HT1080 (cell line): Measurements from ENCODE around the gene KIF26B. TPM values are rescaled to one million over a fixed set of nuclear protein-coding genes. Genes with fewer than 3 reads are reported as not detected.
"Not testable (repeated sequence)": the region's sequence is repeated elsewhere in the genome, so short reads cannot be mapped to it uniquely, and the experiment has no call there.

ENCODE experiments used
- DNase-seq: peaks from one replicate; pipeline ENCODE4 v3.0.0-alpha.2; 2015; ENCODE audit warnings: low read depth
- total RNA-seq: library from RNA; depleted of rRNA; stranded (reverse); fragments of >200 nt; shearing (Covaris generic); gene quantifications from 2 replicates; pipeline ENCODE4 v1.2.3, GENCODE V29; 2014

The KIF26B gene
- total RNA-seq, 1 experiment from 2014 or later: 0.90 TPM

DNA sequence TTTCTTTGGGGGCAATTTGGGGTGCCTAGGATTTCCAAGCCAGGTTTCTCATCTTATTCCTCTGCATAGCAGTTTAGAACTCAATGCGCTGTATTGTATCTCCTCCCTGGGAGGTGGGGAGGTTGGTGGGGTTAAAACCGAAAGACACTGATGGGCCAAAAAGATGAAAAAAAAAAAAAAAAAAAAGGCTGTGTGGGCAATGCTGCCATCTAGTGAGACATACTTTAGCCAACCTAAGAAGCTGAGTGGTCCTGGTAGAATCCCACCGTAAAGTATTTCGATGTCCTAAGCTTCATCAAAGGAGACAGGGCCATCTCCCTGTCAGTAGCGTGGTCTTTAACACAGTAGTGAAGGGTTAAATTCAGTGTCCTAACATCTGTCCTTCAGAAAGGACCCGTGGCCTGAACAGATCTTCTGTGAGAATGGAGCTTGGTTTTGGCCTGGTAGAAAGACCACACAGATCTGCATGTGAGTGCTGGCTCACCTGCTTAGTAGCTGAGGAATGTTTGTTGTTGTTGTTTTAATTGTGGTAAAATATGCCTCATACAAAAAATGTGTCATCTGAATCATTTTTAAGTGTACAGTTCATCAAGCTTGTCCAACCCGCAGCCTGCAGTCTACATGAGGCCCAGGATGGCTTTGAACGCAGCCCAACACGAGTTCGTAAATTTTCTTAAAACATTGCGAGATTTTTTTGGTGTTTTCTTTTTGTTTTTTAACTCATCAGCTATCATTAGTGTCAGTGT lies 226.2 kb downstream of the KIF26B start:
- no peak for DNase-seq

- no peak for DNase-seq
Measured at GRCh38 chr1:245382981-245383380, 228.2 kb downstream of the KIF26B start.

DNA sequence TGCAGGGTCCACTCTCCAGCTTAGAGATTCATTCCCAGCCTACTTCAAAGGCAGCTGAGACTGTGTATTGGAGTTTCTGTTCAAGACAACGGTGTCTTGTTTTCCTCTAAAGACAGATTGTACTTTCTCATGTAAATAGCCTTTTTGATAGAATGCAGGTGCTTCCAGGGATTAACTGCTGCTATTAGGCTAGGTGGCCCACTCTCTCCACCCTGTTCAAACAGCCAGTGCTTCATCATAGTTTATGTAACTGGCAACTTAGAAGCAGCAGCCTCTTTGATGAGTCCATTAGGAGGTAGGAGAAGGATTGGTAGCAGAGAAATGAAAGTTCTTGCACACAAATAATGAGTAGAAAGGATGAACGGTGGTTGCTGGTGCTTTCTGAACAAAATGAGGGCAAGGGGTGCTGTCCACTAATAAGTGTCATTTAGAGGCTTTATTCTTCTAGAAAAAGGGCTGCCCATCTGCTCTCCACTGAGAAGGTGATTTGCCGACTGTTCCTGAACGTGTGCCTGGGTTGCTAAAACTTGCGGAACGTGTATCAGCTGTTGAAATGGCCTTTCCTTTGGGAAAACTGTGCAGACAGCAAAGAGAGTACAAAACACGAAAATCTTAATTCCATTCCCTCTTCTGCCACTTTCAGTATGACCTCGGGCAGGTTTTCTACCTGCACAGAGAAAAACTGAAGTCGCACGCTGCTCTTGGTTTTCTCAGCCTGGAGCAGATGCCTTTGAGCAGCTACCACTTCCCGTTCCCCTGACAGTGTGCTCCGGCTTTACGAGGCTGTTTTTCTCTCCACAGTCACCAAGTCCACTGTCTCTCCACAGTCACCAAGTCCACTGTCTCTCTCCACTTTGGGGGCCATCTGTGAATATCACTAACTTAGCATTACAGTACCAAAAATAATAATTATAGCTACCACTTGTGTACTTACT lies 228.9 kb downstream of the KIF26B start:
- no peak for DNase-seq

DNA sequence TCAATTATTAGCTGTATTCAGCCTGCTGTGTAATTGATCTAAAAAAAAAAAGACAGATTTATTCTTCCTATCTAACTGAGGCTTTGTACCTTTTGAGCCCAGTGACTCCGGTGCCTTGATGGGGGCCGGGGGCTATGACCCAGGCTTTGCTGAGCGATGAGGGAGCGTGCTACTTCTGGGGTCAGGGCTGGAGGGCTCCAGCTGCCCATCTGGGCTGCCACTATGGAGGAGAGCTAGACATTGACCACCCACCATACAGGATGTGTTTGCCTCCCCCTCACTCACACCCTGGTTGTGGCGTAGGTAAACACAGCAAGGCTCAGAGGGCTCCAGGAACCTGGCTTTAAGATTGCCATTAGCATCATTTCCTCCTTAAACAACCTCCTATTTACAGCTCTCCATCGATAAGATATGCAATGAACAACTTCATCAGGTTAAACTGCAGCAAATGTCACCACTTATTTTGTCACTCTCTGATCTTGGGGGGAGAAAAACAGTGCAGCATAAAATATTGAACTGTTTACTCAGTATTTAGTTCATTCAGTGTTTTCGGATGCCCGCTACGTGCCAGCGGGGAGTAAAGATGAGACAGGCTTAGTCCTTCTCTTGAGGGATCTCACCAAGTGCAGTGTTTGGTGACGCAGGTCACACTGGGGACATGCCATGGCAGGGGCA lies 231.6 kb downstream of the KIF26B start:
- DNase-seq: no peak

- DNase-seq: no peak
Measured at GRCh38 chr1:245388687-245389086, 233.9 kb downstream of the KIF26B start.

DNA sequence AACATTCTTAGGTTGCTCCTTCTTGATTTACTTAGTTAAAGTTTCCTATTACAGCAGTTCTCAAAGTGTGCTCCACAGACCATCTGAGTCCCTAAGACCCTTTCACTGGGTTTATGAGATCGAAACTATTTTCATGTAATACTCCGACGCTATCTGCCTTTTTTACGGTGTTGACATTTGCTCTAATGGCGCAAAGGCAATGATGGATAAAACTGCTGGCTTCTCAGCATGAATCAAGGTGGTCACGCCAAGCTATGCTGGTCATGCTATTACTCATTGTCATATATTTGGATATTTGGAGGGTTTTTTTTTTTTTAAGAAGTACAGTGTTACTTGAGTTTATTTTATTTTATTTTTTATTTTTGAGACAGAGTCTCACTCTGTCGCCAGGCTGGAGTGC lies 235.1 kb downstream of the KIF26B start:
- DNase-seq: no peak

DNA sequence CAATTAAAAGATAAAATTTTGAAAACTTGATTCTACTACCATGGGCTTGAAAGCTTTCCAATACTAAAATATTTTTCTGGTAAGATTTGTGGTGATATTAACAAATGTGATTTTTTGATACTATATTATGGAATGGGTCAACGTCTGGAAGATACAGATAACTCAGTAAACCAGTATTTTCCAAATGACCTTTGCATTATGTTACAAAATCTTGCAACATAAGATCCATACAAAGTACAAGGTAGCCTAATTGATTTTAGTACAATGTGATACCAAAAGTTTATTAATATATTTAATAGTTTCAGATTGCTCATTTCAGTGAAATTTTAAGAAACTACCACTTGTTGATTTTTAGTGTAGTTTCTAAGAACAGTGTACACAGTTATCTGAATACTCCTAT lies 236.2 kb downstream of the KIF26B start:
- DNase-seq: no peak

- no peak for DNase-seq
Measured at GRCh38 chr1:245393694-245394093, 238.9 kb downstream of the KIF26B start.

- no peak for DNase-seq
Measured at GRCh38 chr1:245395680-245396079, 240.9 kb downstream of the KIF26B start.

DNA sequence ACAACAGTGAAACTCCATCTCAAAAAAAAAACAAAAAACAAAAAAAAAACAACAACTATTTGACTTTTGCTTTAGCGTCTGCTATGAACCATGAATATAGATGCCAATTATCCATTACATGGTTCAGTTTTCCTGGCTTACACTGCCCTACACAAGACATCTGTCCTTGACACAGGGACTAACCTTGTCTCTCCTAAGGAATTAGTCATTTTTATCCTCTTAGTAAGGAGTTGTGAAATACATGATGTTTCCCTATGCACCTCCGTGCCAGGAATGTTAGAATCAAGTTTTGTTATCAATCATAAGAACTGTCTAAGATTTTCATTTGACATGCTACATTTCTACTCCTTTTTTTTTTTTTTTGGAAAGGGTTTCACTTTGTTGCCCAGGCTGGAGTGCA lies 241.8 kb downstream of the KIF26B start:
- no peak for DNase-seq

- DNase-seq: no peak
Measured at GRCh38 chr1:245397771-245398170, 243.0 kb downstream of the KIF26B start.

- no peak for DNase-seq
Measured at GRCh38 chr1:245398180-245398579, 243.4 kb downstream of the KIF26B start.

DNA sequence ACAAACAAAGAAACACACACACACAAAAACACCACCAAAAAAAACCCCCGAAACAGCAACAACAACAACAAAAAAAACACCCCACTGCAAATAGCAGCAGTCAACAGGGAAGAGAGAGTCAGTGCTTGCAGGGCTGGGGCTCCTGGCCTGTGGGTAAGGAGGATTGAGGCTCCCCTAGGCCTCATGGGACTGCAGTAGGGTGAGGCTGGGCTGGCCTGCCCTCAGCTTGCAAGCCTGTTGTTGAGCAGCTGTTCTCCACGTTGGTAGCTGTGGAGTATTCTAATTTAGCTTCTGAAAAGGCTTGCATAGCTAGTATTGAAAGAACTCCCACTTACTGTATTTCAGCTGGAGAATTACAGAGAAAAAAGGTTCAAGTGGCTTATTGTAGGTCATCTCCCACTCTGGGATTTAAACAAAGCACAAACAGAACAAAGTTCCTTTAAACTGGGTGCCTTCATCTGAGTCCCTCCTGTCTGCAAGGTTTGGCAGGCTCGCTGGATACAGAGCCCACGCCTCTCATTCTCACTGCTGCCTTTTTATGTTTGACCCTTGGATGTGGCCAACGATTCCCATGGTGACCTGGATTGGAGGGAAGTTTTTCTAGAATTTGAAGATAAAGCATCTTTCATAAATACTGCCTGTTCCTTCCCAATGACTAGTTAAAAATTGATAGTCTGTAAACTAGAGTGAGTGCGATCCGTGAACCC lies 247.2 kb downstream of the KIF26B start:
- no peak for DNase-seq

GRCh38 chr1:245402998-245403397 lies 248.2 kb downstream of the KIF26B start:
- DNase-seq: not testable (repeated sequence)

DNA sequence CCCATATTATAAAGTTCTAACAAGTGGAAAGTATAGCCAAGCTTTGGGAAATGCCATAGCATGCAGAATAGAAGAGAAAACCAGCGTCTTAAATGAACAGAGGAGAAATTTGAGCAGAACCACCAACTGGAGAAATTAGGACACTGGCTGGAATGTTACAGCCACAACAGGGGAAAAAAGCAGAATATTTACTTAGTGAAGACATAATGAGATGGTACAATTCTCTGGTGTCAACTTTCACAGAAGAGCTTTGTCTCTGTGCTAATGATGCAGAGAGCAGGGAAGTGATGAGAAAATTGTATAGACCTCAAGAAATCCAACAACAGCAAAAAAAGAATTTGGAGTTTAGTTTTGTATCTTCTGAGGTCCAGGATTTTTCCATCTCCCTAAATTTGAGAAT lies 249.7 kb downstream of the KIF26B start:
- DNase-seq: no peak

DNA sequence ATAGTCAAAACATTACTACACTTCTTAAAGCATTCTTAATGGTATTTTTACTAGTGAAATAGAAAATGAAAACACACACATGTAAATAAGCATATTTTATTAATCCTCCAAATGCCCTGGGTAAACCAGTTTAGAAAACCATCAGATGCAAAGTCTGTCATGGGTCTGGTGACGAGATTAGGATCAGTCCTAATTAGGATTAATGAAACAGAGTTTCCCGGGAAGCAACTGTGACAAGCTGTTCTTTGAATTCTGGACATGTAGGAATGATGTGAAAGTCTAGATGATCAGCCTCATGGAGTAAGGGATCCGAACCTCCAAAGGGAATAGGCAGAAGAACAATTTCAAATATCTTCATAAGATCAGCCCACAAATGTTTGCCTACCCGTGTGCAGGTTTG lies 250.2 kb downstream of the KIF26B start:
- no peak for DNase-seq

DNA sequence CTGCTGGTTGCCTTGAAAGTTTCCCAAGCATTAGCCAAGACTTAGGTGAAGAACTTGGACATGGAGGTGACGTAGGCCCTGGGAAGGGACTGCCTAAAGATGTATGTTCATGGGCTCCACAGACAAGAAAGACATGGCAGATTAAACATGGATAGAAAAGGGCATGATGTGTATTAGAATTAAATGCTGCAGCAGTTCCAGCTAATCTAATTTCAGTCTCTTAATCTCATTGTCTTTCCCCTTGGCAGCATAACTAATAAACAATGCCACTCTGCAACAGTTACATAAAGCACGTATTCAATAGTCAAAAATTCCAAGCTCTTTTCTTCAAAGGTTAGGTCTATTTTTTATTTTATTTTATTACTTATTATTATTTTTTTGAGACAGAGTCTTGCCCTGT lies 251.6 kb downstream of the KIF26B start:
- DNase-seq: no peak

DNA sequence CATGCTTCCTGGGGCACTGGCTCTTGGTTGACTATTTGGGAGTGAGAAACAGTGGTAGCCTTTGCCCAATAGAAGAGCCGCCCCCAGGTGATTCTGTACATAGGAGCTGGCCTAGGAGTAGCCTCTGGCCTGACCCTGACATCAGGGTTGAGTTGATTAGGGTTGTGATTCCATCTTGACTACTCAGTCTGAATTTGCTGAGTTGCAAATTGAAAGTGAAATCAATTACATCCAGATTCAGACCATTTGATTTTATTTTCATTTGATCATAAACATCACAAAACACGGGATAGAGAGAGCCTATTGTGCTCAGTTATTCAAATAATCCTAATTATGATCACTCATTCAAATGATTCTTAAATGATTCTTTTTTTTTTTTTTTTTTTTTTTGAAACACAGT lies 253.2 kb downstream of the KIF26B start:
- DNase-seq: no peak

DNA sequence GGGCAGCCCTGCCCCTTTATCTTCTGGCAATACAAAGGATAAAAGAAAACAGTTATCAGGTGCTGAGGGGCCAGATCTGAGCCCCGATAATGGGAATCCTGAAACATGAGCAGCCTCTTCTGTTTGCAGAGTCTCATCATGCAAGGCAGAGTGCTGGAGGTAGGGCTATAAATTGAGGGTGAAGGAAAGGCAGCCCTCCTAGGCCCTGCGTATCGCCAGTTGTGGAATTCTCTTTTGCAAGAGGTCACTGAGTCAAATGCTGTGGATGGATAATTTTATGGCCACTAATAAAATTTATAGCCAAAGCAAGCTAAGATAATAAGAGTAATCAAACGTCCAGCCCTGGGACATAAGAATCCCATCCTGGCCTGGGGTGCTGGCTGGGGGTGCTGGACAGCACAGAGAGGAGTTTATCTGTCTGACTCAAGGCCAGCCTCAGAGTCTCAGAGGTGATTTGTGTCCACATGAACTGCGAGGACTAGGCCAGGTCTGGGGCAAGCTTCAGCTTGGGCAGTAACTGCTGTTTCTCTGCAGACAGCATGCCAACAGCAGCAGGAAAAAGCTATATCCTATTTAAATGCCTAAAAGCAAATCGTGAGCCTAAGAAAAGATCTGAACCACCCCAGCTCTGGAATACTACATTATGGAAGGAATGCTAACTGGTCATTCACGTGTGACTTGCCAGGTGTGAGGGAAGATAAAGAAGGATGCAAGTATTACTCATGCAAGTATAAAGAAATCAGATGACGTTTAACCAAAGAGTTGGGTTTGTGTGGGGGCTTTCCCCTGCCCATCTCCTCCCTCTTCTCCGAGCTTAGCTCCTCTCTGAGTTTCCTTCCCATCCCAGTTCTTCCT lies 254.8 kb downstream of the KIF26B start:
- no peak for DNase-seq

GRCh38 chr1:245411245-245412036 lies 256.7 kb downstream of the KIF26B start:
- peak; percentile 44 for DNase-seq
